Gastroesophageal sphincter (tissue), 4 donors: ENCODE data around the gene LTBP1. TPM values are rescaled to one million over a fixed set of nuclear protein-coding genes. Genes with fewer than 3 reads are reported as not detected.

ENCODE experiments used
- ATAC-seq: fragments of 150-250 bp; one replicate; pipeline ENCODE4 v1.9.1; 2016; ENCODE audit warnings: mild to moderate bottlenecking, moderate library complexity
- H3K27ac ChIP-seq, 4 donors: fragments of 200-600 bp; sonication (generic) in 3 of 4; 1 replicate in 3 of 4; 2 replicates in 1 of 4; pipeline ENCODE4 v1.5.1; 2016 to 2019
- H3K27me3 ChIP-seq: fragments of 200-600 bp; sonication (generic); one replicate; pipeline ENCODE4 v1.5.1; 2019
- H3K36me3 ChIP-seq, 2 donors: fragments of 200-600 bp; sonication (generic); one replicate each; pipeline ENCODE4 v1.5.1; 2019; ENCODE audit warnings: control low read depth in 1 of 2
- H3K4me1 ChIP-seq, 3 donors: fragments of 200-600 bp; sonication (generic); 1 replicate in 2 of 3; 2 replicates in 1 of 3; pipeline ENCODE4 v1.5.1; 2016 to 2019; ENCODE audit warnings: control low read depth in 2 of 3
- H3K4me3 ChIP-seq, 2 donors: fragments of 200-600 bp; sonication (generic); one replicate each; pipeline ENCODE4 v1.5.1; 2019; ENCODE audit warnings: mild to moderate bottlenecking in 1 of 2, moderate library complexity in 1 of 2
- H3K9me3 ChIP-seq, 3 donors: fragments of 200-600 bp; sonication (generic); one replicate each; pipeline ENCODE4 v1.5.1; 2017 to 2019; ENCODE audit warnings: control low read depth in 2 of 3
- EP300 ChIP-seq: sonication (generic); formaldehyde crosslinking; IDR thresholded peaks from one replicate; pipeline ENCODE4 v1.6.1; 2017; ENCODE audit warnings: antibody characterized with exemption, mild to moderate bottlenecking
- POLR2A ChIP-seq, 2 donors: fragments of 450-650 bp; IDR thresholded peaks; one replicate each; pipeline ENCODE4 v1.6.1; 2017; ENCODE audit warnings: antibody characterized with exemption in 2 of 2, mild to moderate bottlenecking in 2 of 2, moderate library complexity in 1 of 2
- POLR2AphosphoS5 ChIP-seq: sonication (generic); formaldehyde crosslinking; IDR thresholded peaks from one replicate; pipeline ENCODE4 v1.6.1; 2017; ENCODE audit warnings: antibody characterized with exemption
- WGBS, 2 donors: methylation state at CpG; one replicate each; pipeline ENCODE4 v1.1.5; 2018; ENCODE audit warnings: low coverage in 1 of 2; 5-methylcytosine and 5-hydroxymethylcytosine counted together
- total RNA-seq, 4 donors: library from RNA; depleted of rRNA; stranded (reverse); fragments of >200 nt; gene quantifications; one replicate each; pipeline ENCODE4 v1.1.0, GENCODE V29; 2016
- TF ChIP-seq, protein P1 (sequence below), 4 experiments: fragments of 200-600 bp in 2 of 4; fragments of 450-650 bp in 2 of 4; sonication (generic) in 1 of 4; IDR thresholded peaks; one replicate each; pipeline ENCODE4 v1.5.1; 2017 to 2019; ENCODE audit warnings: antibody characterized with exemption in 4 of 4, mild to moderate bottlenecking in 2 of 4, moderate library complexity in 2 of 4

The LTBP1 gene
- total RNA-seq, 4 donors from 2014 or later = 238 to 493 (median 378) TPM

DNA sequence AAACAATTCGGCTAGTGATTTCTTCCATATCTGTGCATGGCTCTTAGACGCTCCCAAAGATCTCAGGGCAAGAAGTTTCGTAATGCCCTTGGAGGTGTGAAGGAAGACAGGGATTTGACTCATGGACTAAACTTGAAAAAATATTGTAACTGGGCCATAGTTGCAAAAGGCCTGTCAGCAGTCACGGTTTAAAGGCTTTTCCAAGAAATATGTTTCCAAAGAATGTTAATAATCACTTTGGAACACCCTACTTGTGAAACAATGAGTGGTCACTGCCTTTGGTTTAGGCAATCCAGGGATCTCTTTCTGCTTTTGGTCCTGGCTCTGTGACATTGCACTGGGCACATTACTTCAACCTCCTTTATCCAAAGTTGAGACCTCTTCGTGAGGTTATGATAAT, 427.2 kb downstream of the LTBP1 start:
- H3K27ac ChIP-seq = no peak overlapping the region
- no peaks in the 10 kb centered on the region for H3K9me3 ChIP-seq
- ATAC-seq = peak; percentile 83
- H3K36me3 ChIP-seq = no peaks in the 10 kb centered on the region
- TF ChIP-seq POLR2AphosphoS5 (peak; percentile 59), EP300 (no peak)
- 70 to 81% methylated on average over 5 of the region's 5 CpGs for WGBS, 2 donors
- peaks cover 0 to 63% (median 9%) of the 10 kb centered on the region in 3 donors for H3K4me1 ChIP-seq
- H3K4me3 ChIP-seq = no peak overlapping the region
- H3K27me3 ChIP-seq = no peaks in the 10 kb centered on the region

DNA sequence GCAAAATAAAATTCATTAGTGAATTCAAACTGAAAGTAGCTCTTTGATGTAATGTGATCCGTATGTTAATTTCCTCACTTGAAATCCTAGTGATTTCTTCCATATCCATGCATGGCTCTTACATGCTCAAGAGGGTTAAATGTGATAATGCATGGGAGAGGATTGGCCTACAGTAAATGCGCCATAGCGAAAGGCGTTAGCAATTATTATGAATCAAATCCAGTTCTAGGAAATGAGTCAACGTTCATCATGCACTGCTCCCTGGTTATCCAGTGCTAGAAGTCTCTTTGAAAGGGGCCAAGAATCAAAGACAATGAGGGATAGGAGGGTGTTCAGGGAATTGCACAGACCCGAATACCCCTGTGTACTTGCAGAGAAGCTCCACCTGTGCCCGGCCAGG, 428.3 kb downstream of the LTBP1 start:
- H3K4me3 ChIP-seq = no peak overlapping the region
- no peaks in the 10 kb centered on the region for H3K9me3 ChIP-seq
- no peak for ATAC-seq
- TF ChIP-seq POLR2A (IDR thresholded peaks at IDR 0.05) = no peak
- no peak for TF ChIP-seq POLR2AphosphoS5
- no peak for TF ChIP-seq EP300
- TF ChIP-seq, protein P1, sequence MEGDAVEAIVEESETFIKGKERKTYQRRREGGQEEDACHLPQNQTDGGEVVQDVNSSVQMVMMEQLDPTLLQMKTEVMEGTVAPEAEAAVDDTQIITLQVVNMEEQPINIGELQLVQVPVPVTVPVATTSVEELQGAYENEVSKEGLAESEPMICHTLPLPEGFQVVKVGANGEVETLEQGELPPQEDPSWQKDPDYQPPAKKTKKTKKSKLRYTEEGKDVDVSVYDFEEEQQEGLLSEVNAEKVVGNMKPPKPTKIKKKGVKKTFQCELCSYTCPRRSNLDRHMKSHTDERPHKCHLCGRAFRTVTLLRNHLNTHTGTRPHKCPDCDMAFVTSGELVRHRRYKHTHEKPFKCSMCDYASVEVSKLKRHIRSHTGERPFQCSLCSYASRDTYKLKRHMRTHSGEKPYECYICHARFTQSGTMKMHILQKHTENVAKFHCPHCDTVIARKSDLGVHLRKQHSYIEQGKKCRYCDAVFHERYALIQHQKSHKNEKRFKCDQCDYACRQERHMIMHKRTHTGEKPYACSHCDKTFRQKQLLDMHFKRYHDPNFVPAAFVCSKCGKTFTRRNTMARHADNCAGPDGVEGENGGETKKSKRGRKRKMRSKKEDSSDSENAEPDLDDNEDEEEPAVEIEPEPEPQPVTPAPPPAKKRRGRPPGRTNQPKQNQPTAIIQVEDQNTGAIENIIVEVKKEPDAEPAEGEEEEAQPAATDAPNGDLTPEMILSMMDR (IDR thresholded peaks at IDR 0.05) = no peak
- H3K27me3 ChIP-seq = no peaks in the 10 kb centered on the region
- H3K36me3 ChIP-seq = no peaks in the 10 kb centered on the region
- H3K27ac ChIP-seq = no peak overlapping the region
- H3K4me1 ChIP-seq = peaks cover 0 to 61% (median 9%) of the 10 kb centered on the region in 3 donors
- 85 to 89% methylated on average over 3 to 6 of the region's 7 CpGs for WGBS, 2 donors

DNA sequence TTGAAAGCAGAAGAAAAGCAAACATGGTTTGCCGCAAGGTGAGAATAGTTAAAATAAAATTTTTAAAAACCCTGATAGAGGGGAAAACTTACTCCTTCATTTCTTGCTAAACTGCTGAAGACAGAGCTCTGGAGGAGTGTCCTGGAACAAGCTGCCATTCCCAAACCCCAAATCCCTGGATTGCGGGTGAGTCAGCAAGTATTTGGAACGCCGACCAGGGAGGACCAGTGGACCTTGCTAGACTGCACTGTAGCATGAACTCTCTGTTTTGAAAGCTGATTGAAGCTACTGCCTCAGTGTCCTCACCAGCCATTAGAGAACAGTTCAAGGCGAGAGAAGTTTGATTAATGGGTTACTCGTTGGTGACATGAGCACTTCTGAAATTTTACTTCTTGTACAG, 430.3 kb downstream of the LTBP1 start:
- Histone ChIP-seq H3K27ac (peak overlapping the region in 1 of 4 donors; percentile 50), H3K36me3 (no peaks in the 10 kb centered on the region), H3K4me3 (no peak overlapping the region), H3K4me1 (peaks cover 0 to 46% (median 0%) of the 10 kb centered on the region in 3 donors), H3K27me3 (no peaks in the 10 kb centered on the region), H3K9me3 (no peaks in the 10 kb centered on the region)
- TF ChIP-seq POLR2AphosphoS5 (peak; percentile 13), POLR2A (IDR thresholded peaks at IDR 0.05) (no peak)
- TF ChIP-seq, protein P1 (IDR thresholded peaks at IDR 0.05) = no peak
- ATAC-seq = peak; percentile 54
- 79 to 82% methylated on average over 6 of the region's 6 CpGs for WGBS, 2 donors

DNA sequence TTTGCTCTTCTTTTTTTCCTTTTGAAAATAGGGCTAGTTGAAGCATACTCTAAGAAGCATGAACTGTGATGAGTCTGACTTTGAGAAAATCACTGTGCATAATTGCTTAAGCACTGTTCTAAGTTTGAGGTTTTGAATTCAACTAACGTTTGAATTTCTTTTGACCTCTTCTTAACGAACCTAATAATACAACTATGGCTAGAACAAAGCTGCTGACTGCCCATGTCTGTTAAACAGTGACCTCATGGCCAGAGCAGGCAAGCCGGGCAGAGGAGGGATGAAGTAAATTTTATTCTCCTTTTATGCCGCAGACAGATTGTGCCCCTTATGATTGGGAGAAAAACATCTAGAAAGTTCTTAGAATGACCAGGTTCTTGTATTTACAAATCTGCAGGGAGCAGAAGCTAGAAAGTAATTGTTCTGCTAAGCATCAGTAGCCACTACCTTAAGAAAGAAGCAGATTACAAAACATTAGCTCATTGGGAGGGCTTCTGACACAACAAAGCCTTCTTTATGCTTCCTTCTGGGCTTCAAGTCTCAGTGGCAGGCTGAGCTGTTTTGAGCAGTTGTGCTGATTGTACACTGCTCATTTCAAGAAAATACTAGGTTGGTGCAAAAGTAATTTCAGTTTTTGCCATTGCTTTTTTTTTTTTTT, 431.9 kb downstream of the LTBP1 start:
- Histone ChIP-seq H3K4me3 (no peak overlapping the region), H3K27ac (peak overlapping the region in 2 of 4 donors; percentile 50 to 61), H3K9me3 (no peaks in the 10 kb centered on the region), H3K27me3 (no peaks in the 10 kb centered on the region), H3K36me3 (peaks cover 0 to 10% of the 10 kb centered on the region in 2 donors), H3K4me1 (peaks cover 0 to 32% (median 0%) of the 10 kb centered on the region in 3 donors)
- WGBS, 2 donors = 38 to 64% methylated on average over 4 of the region's 4 CpGs
- TF ChIP-seq, protein P1 (IDR thresholded peaks at IDR 0.05) = no peak
- TF ChIP-seq POLR2A (IDR thresholded peaks at IDR 0.05) (no peak), POLR2AphosphoS5 (no peak), EP300 (no peak)
- no peak for ATAC-seq

DNA sequence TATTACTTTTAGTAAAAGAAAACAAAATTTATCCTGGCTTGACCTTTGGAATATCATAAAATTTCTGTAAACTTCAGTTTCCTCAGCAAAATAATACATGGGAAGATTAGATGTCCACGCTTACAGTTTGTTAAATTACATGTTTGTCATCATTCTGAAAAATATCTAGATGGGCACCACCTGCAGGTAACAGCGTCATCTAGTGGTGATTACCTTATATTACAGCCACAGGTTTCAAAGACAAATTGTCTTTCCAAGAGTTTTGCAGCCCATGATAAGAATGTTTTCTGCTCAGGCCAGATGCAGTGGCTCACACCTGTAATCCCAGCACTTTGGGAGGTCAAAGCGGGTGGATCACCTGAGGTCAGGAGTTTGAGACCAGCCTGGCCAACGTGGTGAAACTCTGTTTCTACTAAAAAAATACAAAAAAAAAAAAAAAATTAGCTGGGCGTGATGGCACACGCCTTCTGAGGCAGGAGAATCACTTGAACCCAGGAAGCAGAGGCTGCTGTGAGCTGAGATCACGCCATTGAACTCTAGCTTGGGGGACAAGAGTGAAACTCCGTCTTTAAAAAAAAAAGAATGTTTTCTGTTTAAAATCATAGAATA, 433.4 kb downstream of the LTBP1 start:
- Histone ChIP-seq H3K36me3 (peaks cover 0 to 10% of the 10 kb centered on the region in 2 donors), H3K9me3 (no peaks in the 10 kb centered on the region), H3K4me3 (no peak overlapping the region), H3K4me1 (peaks cover 0 to 39% (median 0%) of the 10 kb centered on the region in 3 donors), H3K27ac (no peak overlapping the region), H3K27me3 (no peaks in the 10 kb centered on the region)
- no peak for ATAC-seq
- WGBS, 2 donors = 76 to 83% methylated on average over 4 to 8 of the region's 8 CpGs
- TF ChIP-seq, protein P1 (IDR thresholded peaks at IDR 0.05) = peak; percentile 5 to 48 (median 36)
- TF ChIP-seq EP300 = no peak
